HepG2 (cell line): Measurements from ENCODE around the gene MEGF11. TPM values are rescaled to one million over a fixed set of nuclear protein-coding genes. Genes with fewer than 3 reads are reported as not detected.
A peak's percentile ranks its signal among the peaks of the same experiment; 100 is the strongest.

Experiments used
- ATRX ChIP-seq: sonication (generic); formaldehyde crosslinking; IDR thresholded peaks from 2 replicates; pipeline ENCODE4 v1.4.0; 2020; ENCODE audit warnings: missing genetic modification reagents, borderline replicate concordance
- ETV6 ChIP-seq: sonication (generic); formaldehyde crosslinking; conservative IDR thresholded peaks from 2 replicates; pipeline ENCODE4 v1.4.0; 2020; ENCODE audit warnings: missing genetic modification reagents
- IRX3 ChIP-seq: sonication (generic); formaldehyde crosslinking; IDR thresholded peaks from 2 replicates; pipeline ENCODE4 v1.8.1; 2023; ENCODE audit warnings: mild to moderate bottlenecking, low read depth, missing genetic modification reagents, borderline replicate concordance
- RBM22 ChIP-seq: fragments of 200-400 bp; formaldehyde crosslinking; optimal IDR thresholded peaks from 2 replicates; pipeline ENCODE3; 2017; ENCODE audit warnings: mild to moderate bottlenecking, low read length, moderate library complexity
- RXRA ChIP-seq: sonication (generic); formaldehyde crosslinking; IDR thresholded peaks from 2 replicates; pipeline ENCODE4 v1.5.1; 2020; ENCODE audit warnings: missing genetic modification reagents
- SRSF9 ChIP-seq: fragments of 200-400 bp; formaldehyde crosslinking; IDR thresholded peaks from 2 replicates; pipeline ENCODE4 v1.6.1; 2018; ENCODE audit warnings: borderline replicate concordance, mild to moderate bottlenecking, low read depth, low read length; ENCODE audit not compliant: insufficient read depth, poor library complexity, severe bottlenecking
- TRIM24 ChIP-seq: sonication (generic); formaldehyde crosslinking; IDR thresholded peaks from 2 replicates; pipeline ENCODE4 v1.8.0; 2022; ENCODE audit warnings: mild to moderate bottlenecking, missing genetic modification reagents
- ZBTB1 ChIP-seq: sonication (generic); formaldehyde crosslinking; IDR thresholded peaks from 2 replicates; pipeline ENCODE4 v1.4.0; 2020; ENCODE audit warnings: missing genetic modification reagents, borderline replicate concordance
- ZFP37 ChIP-seq: sonication (generic); formaldehyde crosslinking; IDR thresholded peaks from 2 replicates; pipeline ENCODE4 v1.4.0; 2020; ENCODE audit warnings: missing genetic modification reagents, borderline replicate concordance
- ZMYM4 ChIP-seq: sonication (generic); formaldehyde crosslinking; IDR thresholded peaks from 2 replicates; pipeline ENCODE4 v1.8.1; 2023; ENCODE audit warnings: mild to moderate bottlenecking, missing genetic modification reagents
- ZNF10 ChIP-seq: sonication (generic); formaldehyde crosslinking; IDR thresholded peaks from 2 replicates; pipeline ENCODE4 v1.4.0; 2020; ENCODE audit warnings: mild to moderate bottlenecking, low read depth, missing genetic modification reagents, borderline replicate concordance
- ZNF235 ChIP-seq: sonication (generic); formaldehyde crosslinking; IDR thresholded peaks from 2 replicates; pipeline ENCODE4 v1.8.1; 2023; ENCODE audit warnings: mild to moderate bottlenecking, missing genetic modification reagents, borderline replicate concordance
- ZNF3 ChIP-seq: IDR thresholded peaks from 2 replicates; pipeline ENCODE4 v1.7.0; 2017; ENCODE audit warnings: inconsistent platforms
- ZNF335 ChIP-seq: sonication (generic); formaldehyde crosslinking; IDR thresholded peaks from 2 replicates; pipeline ENCODE4 v1.4.0; 2020; ENCODE audit warnings: missing genetic modification reagents
- ZNF547 ChIP-seq: sonication (generic); formaldehyde crosslinking; IDR thresholded peaks from 2 replicates; pipeline ENCODE4 v1.5.1; 2020; ENCODE audit warnings: mild to moderate bottlenecking, missing genetic modification reagents
- ZNF615 ChIP-seq: sonication (generic); formaldehyde crosslinking; IDR thresholded peaks from 2 replicates; pipeline ENCODE4 v1.5.0; 2020; ENCODE audit warnings: mild to moderate bottlenecking, missing genetic modification reagents, borderline replicate concordance
- ZNF713 ChIP-seq: sonication (generic); formaldehyde crosslinking; IDR thresholded peaks from 2 replicates; pipeline ENCODE4 v1.4.0; 2020; ENCODE audit warnings: mild to moderate bottlenecking, missing genetic modification reagents
- ZNF780A ChIP-seq: sonication (generic); formaldehyde crosslinking; IDR thresholded peaks from 2 replicates; pipeline ENCODE4 v1.8.0; 2022; ENCODE audit warnings: mild to moderate bottlenecking, missing genetic modification reagents, moderate library complexity
- polyA plus RNA-seq, 8 experiments: library from polyadenylated mRNA; depleted of rRNA in 3 of 8; stranded (reverse) in 7 of 8; unstranded in 1 of 8; fragments of >200 nt; fragmentation: Illumina TruSeq in 4 of 8; extraction: Trizol in 4 of 8; gene quantifications; 2 replicates each; pipeline versions ENCODE4 v1.2.1 to v1.2.3, GENCODE V29; 2011 to 2016; ENCODE audit warnings: low read depth in 4 of 8, missing spikeins in 1 of 8, mixed read lengths in 1 of 8; ENCODE audit not compliant: insufficient read depth in 1 of 8
- total RNA-seq, 5 experiments: library from RNA; depleted of rRNA; stranded (reverse); fragments of >200 nt; fragmentation: Illumina TruSeq; extraction: Trizol; gene quantifications; 2 replicates each; pipeline ENCODE4 v1.2.3, GENCODE V29; 2016; ENCODE audit warnings: low read depth in 1 of 5
- TF ChIP-seq, protein P1 (sequence below): sonication (generic); formaldehyde crosslinking; IDR thresholded peaks from 2 replicates; pipeline ENCODE4 v1.4.0; 2020; ENCODE audit warnings: missing genetic modification reagents
- TF ChIP-seq, protein P2 (sequence below): sonication (generic); formaldehyde crosslinking; IDR thresholded peaks from 2 replicates; pipeline ENCODE4 v1.4.0; 2020; ENCODE audit warnings: mild to moderate bottlenecking, missing genetic modification reagents
- TF ChIP-seq, protein P3 (sequence below): sonication (generic); formaldehyde crosslinking; IDR thresholded peaks from 2 replicates; pipeline ENCODE4 v1.4.0; 2020; ENCODE audit warnings: missing genetic modification reagents, borderline replicate concordance
- TF ChIP-seq, protein P4 (sequence below): IDR thresholded peaks from 2 replicates; pipeline ENCODE4 v1.6.1; 2012; ENCODE audit warnings: low read depth, low read length, improper control_type of control experiment

Gene MEGF11
- total and polyA plus RNA-seq, 2 of the 13 experiments (the other 11 are each of a cell fraction or from before 2014, with no cell fraction given) = not detected

DNA sequence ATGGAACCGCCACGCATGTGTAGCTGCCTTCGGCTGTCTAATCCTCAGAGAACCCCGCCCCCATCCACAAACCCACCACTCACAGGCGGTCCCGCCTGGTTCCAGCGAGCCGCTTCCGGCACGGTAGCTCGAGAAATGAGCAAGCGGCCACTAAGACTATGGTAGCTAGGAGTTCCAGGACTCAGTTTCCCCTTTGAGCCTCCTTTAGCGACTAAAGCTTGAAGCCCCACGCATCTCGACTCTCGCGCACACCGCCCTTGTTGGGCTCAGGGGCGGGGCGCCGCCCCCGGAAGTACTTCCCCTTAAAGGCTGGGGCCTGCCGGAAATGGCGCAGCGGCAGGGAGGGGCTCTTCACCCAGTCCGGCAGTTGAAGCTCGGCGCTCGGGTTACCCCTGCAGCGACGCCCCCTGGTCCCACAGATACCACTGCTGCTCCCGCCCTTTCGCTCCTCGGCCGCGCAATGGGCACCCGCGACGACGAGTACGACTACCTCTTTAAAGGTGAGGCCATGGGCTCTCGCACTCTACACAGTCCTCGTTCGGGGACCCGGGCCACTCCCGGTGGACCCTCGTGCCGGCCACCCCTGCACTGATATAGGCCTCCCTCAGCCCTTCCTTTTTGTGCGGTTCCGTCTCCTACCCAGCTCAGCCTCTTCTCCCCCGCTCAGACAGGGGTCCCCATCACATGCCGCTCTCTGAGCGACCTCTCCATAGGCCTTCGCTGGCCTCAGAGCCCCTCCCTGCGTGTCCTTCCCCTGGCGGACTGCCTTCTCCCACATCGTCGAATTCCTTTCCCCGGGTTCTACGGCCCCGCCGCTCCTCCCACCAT is 384.2 kb downstream of the MEGF11 start, which contains the start of gene RAB11A (continued):
- TF ChIP-seq TRIM24 (no peak), ATRX (no peak), ZBTB1 (CRISPR knock-in tag) (no peak), ZNF335 (CRISPR knock-in tag) (peak; percentile 51; the same call in 1 of the 2 replicates), RBM22 (peak; percentile 96), IRX3 (CRISPR knock-in tag) (no peak), ZMYM4 (CRISPR knock-in tag) (peak; percentile 83), ZNF10 (CRISPR knock-in tag) (no peak), ETV6 (CRISPR knock-in tag) (peak; percentile 64; the same call in 1 of the 2 replicates), SRSF9 (no peak), RXRA (CRISPR knock-in tag) (peak; percentile 76), ZFP37 (CRISPR knock-in tag) (0 out of 2 replicates have a peak, but pooled peaks have one; percentile 28), ZNF235 (CRISPR knock-in tag) (peak; percentile 22; the same call in 1 of the 2 replicates), ZNF547 (CRISPR knock-in tag) (no peak), ZNF615 (no peak), ZNF3 (CRISPR knock-in tag) (no peak), ZNF713 (0 out of 2 replicates have a peak, but pooled peaks have one; percentile 46), ZNF780A (CRISPR knock-in tag) (peak; percentile 61)
- TF ChIP-seq, protein P1, sequence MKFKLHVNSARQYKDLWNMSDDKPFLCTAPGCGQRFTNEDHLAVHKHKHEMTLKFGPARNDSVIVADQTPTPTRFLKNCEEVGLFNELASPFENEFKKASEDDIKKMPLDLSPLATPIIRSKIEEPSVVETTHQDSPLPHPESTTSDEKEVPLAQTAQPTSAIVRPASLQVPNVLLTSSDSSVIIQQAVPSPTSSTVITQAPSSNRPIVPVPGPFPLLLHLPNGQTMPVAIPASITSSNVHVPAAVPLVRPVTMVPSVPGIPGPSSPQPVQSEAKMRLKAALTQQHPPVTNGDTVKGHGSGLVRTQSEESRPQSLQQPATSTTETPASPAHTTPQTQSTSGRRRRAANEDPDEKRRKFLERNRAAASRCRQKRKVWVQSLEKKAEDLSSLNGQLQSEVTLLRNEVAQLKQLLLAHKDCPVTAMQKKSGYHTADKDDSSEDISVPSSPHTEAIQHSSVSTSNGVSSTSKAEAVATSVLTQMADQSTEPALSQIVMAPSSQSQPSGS (CRISPR knock-in tag) = peak; percentile 64; the same call in 1 of the 2 replicates
- TF ChIP-seq, protein P2, sequence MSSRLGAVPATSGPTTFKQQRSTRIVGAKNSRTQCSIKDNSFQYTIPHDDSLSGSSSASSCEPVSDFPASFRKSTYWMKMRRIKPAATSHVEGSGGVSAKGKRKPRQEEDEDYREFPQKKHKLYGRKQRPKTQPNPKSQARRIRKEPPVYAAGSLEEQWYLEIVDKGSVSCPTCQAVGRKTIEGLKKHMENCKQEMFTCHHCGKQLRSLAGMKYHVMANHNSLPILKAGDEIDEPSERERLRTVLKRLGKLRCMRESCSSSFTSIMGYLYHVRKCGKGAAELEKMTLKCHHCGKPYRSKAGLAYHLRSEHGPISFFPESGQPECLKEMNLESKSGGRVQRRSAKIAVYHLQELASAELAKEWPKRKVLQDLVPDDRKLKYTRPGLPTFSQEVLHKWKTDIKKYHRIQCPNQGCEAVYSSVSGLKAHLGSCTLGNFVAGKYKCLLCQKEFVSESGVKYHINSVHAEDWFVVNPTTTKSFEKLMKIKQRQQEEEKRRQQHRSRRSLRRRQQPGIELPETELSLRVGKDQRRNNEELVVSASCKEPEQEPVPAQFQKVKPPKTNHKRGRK = no peak
- TF ChIP-seq, protein P3, sequence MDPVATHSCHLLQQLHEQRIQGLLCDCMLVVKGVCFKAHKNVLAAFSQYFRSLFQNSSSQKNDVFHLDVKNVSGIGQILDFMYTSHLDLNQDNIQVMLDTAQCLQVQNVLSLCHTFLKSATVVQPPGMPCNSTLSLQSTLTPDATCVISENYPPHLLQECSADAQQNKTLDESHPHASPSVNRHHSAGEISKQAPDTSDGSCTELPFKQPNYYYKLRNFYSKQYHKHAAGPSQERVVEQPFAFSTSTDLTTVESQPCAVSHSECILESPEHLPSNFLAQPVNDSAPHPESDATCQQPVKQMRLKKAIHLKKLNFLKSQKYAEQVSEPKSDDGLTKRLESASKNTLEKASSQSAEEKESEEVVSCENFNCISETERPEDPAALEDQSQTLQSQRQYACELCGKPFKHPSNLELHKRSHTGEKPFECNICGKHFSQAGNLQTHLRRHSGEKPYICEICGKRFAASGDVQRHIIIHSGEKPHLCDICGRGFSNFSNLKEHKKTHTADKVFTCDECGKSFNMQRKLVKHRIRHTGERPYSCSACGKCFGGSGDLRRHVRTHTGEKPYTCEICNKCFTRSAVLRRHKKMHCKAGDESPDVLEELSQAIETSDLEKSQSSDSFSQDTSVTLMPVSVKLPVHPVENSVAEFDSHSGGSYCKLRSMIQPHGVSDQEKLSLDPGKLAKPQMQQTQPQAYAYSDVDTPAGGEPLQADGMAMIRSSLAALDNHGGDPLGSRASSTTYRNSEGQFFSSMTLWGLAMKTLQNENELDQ = no peak
- TF ChIP-seq, protein P4, sequence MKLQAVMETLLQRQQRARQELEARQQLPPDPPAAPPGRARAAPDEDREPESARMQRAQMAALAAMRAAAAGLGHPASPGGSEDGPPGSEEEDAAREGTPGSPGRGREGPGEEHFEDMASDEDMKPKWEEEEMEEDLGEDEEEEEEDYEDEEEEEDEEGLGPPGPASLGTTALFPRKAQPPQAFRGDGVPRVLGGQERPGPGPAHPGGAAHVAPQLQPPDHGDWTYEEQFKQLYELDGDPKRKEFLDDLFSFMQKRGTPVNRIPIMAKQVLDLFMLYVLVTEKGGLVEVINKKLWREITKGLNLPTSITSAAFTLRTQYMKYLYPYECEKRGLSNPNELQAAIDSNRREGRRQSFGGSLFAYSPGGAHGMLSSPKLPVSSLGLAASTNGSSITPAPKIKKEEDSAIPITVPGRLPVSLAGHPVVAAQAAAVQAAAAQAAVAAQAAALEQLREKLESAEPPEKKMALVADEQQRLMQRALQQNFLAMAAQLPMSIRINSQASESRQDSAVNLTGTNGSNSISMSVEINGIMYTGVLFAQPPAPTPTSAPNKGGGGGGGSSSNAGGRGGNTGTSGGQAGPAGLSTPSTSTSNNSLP = no peak
